ENCODE results near the gene CLN6. TPM values are rescaled to one million over a fixed set of nuclear protein-coding genes. Genes with fewer than 3 reads are reported as not detected.

CLN6 gene
- total RNA-seq, 1 donor from 2014 or later = 18.7 TPM

GRCh38 chr15:68187559-68187958 lies 42.0 kb downstream of the CLN6 start:
- Mint-ChIP-seq H3K36me3 (ENCODE audit: unreplicated experiment) (peaks cover 55% of the 10 kb centered on the region), H3K27me3 (ENCODE audit: unreplicated experiment) (no peaks in the 10 kb centered on the region), H3K9me3 (ENCODE audit: unreplicated experiment) (no peaks in the 10 kb centered on the region), H3K27ac (ENCODE audit: unreplicated experiment) (peak overlapping the region; percentile 29), H3K4me1 (ENCODE audit: unreplicated experiment) (peaks cover 14% of the 10 kb centered on the region), H3K4me3 (ENCODE audit: unreplicated experiment) (peak overlapping the region; percentile 28)
- TF ChIP-seq CTCF (IDR thresholded peaks at IDR 0.05) = no peak
- DNase-seq (ENCODE audit: extremely low spot score, unreplicated experiment) = no peak

GRCh38 chr15:68186671-68187397 lies 42.7 kb downstream of the CLN6 start:
- no peak for DNase-seq (ENCODE audit: extremely low spot score, unreplicated experiment)
- Mint-ChIP-seq H3K27ac (ENCODE audit: unreplicated experiment) (peak overlapping the region; percentile 29), H3K9me3 (ENCODE audit: unreplicated experiment) (no peaks in the 10 kb centered on the region), H3K4me1 (ENCODE audit: unreplicated experiment) (peaks cover 14% of the 10 kb centered on the region), H3K36me3 (ENCODE audit: unreplicated experiment) (peaks cover 53% of the 10 kb centered on the region), H3K27me3 (ENCODE audit: unreplicated experiment) (no peaks in the 10 kb centered on the region), H3K4me3 (ENCODE audit: unreplicated experiment) (no peak overlapping the region)
- no peak for TF ChIP-seq CTCF (IDR thresholded peaks at IDR 0.05)

GRCh38 chr15:68184616-68185480 lies 44.7 kb downstream of the CLN6 start:
- no peak for DNase-seq (ENCODE audit: extremely low spot score, unreplicated experiment)
- H3K27me3 Mint-ChIP-seq (ENCODE audit: unreplicated experiment) = no peaks in the 10 kb centered on the region
- no peak overlapping the region for H3K27ac Mint-ChIP-seq (ENCODE audit: unreplicated experiment)
- H3K4me1 Mint-ChIP-seq (ENCODE audit: unreplicated experiment) = peaks cover 14% of the 10 kb centered on the region
- H3K4me3 Mint-ChIP-seq (ENCODE audit: unreplicated experiment) = no peak overlapping the region
- no peaks in the 10 kb centered on the region for H3K9me3 Mint-ChIP-seq (ENCODE audit: unreplicated experiment)
- no peak for TF ChIP-seq CTCF (IDR thresholded peaks at IDR 0.05)
- peaks cover 58% of the 10 kb centered on the region for H3K36me3 Mint-ChIP-seq (ENCODE audit: unreplicated experiment)

GRCh38 chr15:68183616-68184315 lies 45.8 kb downstream of the CLN6 start:
- Mint-ChIP-seq H3K27me3 (ENCODE audit: unreplicated experiment) (no peaks in the 10 kb centered on the region), H3K4me1 (ENCODE audit: unreplicated experiment) (peaks cover 15% of the 10 kb centered on the region), H3K27ac (ENCODE audit: unreplicated experiment) (no peak overlapping the region), H3K36me3 (ENCODE audit: unreplicated experiment) (peaks cover 48% of the 10 kb centered on the region), H3K4me3 (ENCODE audit: unreplicated experiment) (no peak overlapping the region), H3K9me3 (ENCODE audit: unreplicated experiment) (no peaks in the 10 kb centered on the region)
- TF ChIP-seq CTCF (IDR thresholded peaks at IDR 0.05) = no peak
- no peak for DNase-seq (ENCODE audit: extremely low spot score, unreplicated experiment)
